Left lung (tissue), 10 donors: ENCODE measurements around the gene COPZ1. TPM values are rescaled to one million over a fixed set of nuclear protein-coding genes. Genes with fewer than 3 reads are reported as not detected.

Source experiments
- ATAC-seq: fragments of 200-7000 bp; cut with Tn5 transposase; one replicate; pipeline ENCODE4 v1.9.1; 2020; ENCODE audit warnings: moderate library complexity
- DNase-seq, 4 donors: peaks; one replicate each; pipeline ENCODE4 v3.0.0-alpha.2; 2013 to 2020
- H3K27ac ChIP-seq, 2 donors: fragments of 200-600 bp; sonication (generic) in 1 of 2; one replicate each; pipeline versions ENCODE4 v1.5.0 to v1.8.0; 2020 to 2021
- H3K27me3 ChIP-seq, 2 donors: fragments of 200-600 bp; sonication (generic) in 1 of 2; one replicate each; pipeline versions ENCODE4 v1.5.0 to v1.8.0; 2020 to 2021
- H3K36me3 ChIP-seq, 2 donors: fragments of 200-600 bp; sonication (generic) in 1 of 2; one replicate each; pipeline versions ENCODE4 v1.5.0 to v1.8.0; 2020 to 2021
- H3K4me1 ChIP-seq, 2 donors: fragments of 200-600 bp; one replicate each; pipeline ENCODE4 v1.8.0; 2021
- H3K4me3 ChIP-seq, 2 donors: fragments of 200-600 bp; sonication (generic) in 1 of 2; one replicate each; pipeline versions ENCODE4 v1.5.0 to v1.8.0; 2020 to 2021; ENCODE audit warnings: mild to moderate bottlenecking in 1 of 2
- H3K9me3 ChIP-seq, 2 donors: fragments of 200-600 bp; sonication (generic) in 1 of 2; one replicate each; pipeline versions ENCODE4 v1.5.0 to v1.8.0; 2020 to 2021
- intact Hi-C, 2 donors: fragments of 100-400 bp; cut with DNase I; formaldehyde crosslinking; loops; one replicate each; pipeline versions ENCODE4 v1.11.2 to v1.14.2; 2022
- polyA plus RNA-seq, 6 donors: library from polyadenylated mRNA; unstranded; fragments of 120-200 nt; gene quantifications; one replicate each; pipeline ENCODE4 v1.2.1, GENCODE V29; 2013; ENCODE audit not compliant: insufficient read length in 6 of 6
- total RNA-seq, 2 donors: library from RNA; stranded (reverse); fragmentation: NEBNext Ultra II Directional; extraction: Animal tissue kit (Norgen Biotek cat#: 25700); gene quantifications; one replicate each; pipeline ENCODE4 v1.2.1, GENCODE V29; 2021
- TF ChIP-seq, protein P1 (sequence below), 2 donors: fragments of 200-600 bp; sonication (generic) in 1 of 2; IDR thresholded peaks; one replicate each; pipeline versions ENCODE4 v1.5.0 to v1.8.0; 2021; ENCODE audit warnings: antibody characterized with exemption in 2 of 2
- donor health status: DM: no; HTN: yes; CAD: no.
- donor health status: DM: no; HTN: no; CAD: no.

COPZ1 gene
- total and polyA plus RNA-seq, 8 donors = 157 to 232 (median 211) TPM

DNA sequence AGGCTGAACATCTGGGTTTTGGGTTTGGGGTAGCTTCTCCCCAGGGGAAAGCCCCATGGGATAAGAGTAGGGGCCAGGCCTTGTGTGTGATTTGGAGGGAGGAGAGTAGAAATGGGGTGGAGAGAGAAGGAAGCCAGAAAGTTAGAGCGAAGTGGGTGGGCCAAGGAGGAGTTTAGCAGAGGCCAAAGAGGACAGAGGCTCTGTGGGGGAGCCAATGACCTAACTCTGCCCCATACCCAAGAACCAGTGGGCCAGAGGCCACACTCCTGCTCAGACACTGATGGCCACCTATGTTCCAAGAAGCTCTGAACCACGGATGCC, 50.3 kb downstream of the COPZ1 start:
- H3K36me3 ChIP-seq = peaks cover 0 to 7% of the 10 kb centered on the region in 2 donors

DNA sequence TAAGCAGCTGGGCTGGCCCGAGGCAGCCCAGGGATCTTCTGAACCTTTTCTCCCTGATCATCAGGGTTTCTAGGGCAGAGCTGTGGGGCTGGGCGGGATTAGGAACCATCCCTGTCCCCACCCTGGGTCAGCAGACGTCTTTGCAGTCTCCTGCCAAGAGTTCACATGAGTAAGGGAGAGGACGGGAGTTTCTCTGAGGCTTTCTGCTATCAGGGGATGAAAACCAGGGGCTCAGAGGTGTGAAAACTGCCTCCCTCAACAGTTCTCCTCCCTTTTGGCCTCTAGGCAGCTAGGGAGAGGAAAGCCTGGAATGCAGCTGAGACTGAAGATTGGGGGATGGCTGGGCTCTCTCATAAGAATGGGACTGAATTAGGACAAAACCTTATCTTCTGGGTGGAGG, 51.7 kb downstream of the COPZ1 start:
- H3K4me3 ChIP-seq = no peak overlapping the region
- TF ChIP-seq, protein P1, sequence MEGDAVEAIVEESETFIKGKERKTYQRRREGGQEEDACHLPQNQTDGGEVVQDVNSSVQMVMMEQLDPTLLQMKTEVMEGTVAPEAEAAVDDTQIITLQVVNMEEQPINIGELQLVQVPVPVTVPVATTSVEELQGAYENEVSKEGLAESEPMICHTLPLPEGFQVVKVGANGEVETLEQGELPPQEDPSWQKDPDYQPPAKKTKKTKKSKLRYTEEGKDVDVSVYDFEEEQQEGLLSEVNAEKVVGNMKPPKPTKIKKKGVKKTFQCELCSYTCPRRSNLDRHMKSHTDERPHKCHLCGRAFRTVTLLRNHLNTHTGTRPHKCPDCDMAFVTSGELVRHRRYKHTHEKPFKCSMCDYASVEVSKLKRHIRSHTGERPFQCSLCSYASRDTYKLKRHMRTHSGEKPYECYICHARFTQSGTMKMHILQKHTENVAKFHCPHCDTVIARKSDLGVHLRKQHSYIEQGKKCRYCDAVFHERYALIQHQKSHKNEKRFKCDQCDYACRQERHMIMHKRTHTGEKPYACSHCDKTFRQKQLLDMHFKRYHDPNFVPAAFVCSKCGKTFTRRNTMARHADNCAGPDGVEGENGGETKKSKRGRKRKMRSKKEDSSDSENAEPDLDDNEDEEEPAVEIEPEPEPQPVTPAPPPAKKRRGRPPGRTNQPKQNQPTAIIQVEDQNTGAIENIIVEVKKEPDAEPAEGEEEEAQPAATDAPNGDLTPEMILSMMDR (IDR thresholded peaks at IDR 0.05) = no peak
- H3K4me1 ChIP-seq = peaks cover 8 to 37% of the 10 kb centered on the region in 2 donors
- no peaks in the 10 kb centered on the region for H3K27me3 ChIP-seq
- DNase-seq = no peak
- peaks cover 0 to 7% of the 10 kb centered on the region in 2 donors for H3K36me3 ChIP-seq
- intact Hi-C loops = no loop called here
- ATAC-seq = no peak
- no peaks in the 10 kb centered on the region for H3K9me3 ChIP-seq
- H3K27ac ChIP-seq = no peak overlapping the region

More for the DNA sequence above, 50.3 kb downstream of the COPZ1 start:
- intact Hi-C loops = no loop called here
- H3K4me3 ChIP-seq = no peak overlapping the region
- H3K4me1 ChIP-seq = peaks cover 11 to 50% of the 10 kb centered on the region in 2 donors
- no peaks in the 10 kb centered on the region for H3K9me3 ChIP-seq
- ATAC-seq (no peak), DNase-seq (no peak)
- H3K27ac ChIP-seq = no peak overlapping the region
- TF ChIP-seq, protein P1 (IDR thresholded peaks at IDR 0.05) = no peak
- H3K27me3 ChIP-seq = no peaks in the 10 kb centered on the region

- H3K4me1 ChIP-seq = peaks cover 4 to 32% of the 10 kb centered on the region in 2 donors
- H3K27ac ChIP-seq = no peak overlapping the region
- DNase-seq = no peak
- H3K4me3 ChIP-seq = no peak overlapping the region
- TF ChIP-seq, protein P1 (IDR thresholded peaks at IDR 0.05) = no peak
- no peaks in the 10 kb centered on the region for H3K9me3 ChIP-seq
- H3K36me3 ChIP-seq = peaks cover 0 to 7% of the 10 kb centered on the region in 2 donors
- ATAC-seq = no peak
- no peaks in the 10 kb centered on the region for H3K27me3 ChIP-seq
- intact Hi-C loops = no loop called here
These were observed 52.1 kb downstream of the COPZ1 start for GRCh38 chr12:54377007-54377406.

DNA sequence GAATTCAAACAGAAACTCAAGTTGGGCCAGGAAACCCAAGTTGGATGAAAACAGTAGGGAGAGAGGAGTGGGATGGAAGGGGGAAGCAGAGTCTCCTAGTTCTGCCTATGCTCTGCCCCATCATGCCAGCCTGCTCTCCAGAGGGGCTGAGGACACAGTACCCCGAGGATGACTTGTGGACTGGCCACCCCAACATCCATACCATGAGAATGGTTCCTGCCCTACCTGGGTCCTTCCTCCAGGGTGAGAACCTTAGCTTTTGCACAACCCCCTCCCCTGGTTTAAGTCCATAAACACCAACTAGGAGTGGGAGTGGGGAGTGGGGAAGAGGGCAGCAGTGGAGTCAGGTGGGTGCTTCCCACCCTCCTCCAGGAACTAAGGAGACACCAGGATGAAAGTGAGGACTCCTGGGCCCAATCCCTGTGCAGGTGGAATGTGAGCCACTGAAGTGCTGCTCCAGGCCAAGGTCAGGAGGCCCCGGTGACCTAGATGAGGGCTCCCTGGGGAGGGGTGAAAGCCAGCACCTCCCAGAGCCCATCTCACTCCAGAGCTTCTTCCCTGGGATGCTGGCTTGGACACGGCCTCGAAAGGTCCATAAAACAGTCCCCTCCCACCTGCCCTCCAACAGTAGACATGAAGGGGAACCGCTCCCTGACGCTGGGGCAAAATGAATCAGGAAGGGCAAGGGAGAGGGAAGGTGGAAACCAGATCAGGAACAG, 53.0 kb downstream of the COPZ1 start:
- Histone ChIP-seq H3K4me1 (peaks cover 0 to 32% of the 10 kb centered on the region in 2 donors), H3K4me3 (no peak overlapping the region), H3K9me3 (no peaks in the 10 kb centered on the region), H3K36me3 (peaks cover 0 to 7% of the 10 kb centered on the region in 2 donors), H3K27me3 (no peaks in the 10 kb centered on the region), H3K27ac (no peak overlapping the region)
- intact Hi-C loops = no loop called here
- DNase-seq (no peak), ATAC-seq (no peak)
- TF ChIP-seq, protein P1 (IDR thresholded peaks at IDR 0.05) = no peak

GRCh38 chr12:54378796-54379397, 54.0 kb downstream of the COPZ1 start:
- intact Hi-C loops = no loop called here
- H3K27ac ChIP-seq = peak overlapping the region in 1 of 2 donors; percentile 26
- H3K4me3 ChIP-seq = peak overlapping the region; percentile 21 to 33
- TF ChIP-seq, protein P1 (IDR thresholded peaks at IDR 0.05) = no peak
- H3K36me3 ChIP-seq = peaks cover 0 to 7% of the 10 kb centered on the region in 2 donors
- ATAC-seq = peak; percentile 89
- DNase-seq = peak in 2 of 4 donors; percentile 59 to 89
- no peaks in the 10 kb centered on the region for H3K9me3 ChIP-seq
- H3K4me1 ChIP-seq = peaks cover 0 to 30% of the 10 kb centered on the region in 2 donors
- H3K27me3 ChIP-seq = no peaks in the 10 kb centered on the region
